NCI-H526 treated with DMSO at 0.1 percent for 48 hours (cell line): ENCODE data around the gene TMEM39B.
"Not testable (repeated sequence)": the region's sequence is repeated elsewhere in the genome, so short reads cannot be mapped to it uniquely, and the experiment has no call there.

Experiments
- DNase-seq: peaks from one replicate; lab custom pipeline; 2025; lab: John Stamatoyannopoulos, UW

TMEM39B gene

DNA sequence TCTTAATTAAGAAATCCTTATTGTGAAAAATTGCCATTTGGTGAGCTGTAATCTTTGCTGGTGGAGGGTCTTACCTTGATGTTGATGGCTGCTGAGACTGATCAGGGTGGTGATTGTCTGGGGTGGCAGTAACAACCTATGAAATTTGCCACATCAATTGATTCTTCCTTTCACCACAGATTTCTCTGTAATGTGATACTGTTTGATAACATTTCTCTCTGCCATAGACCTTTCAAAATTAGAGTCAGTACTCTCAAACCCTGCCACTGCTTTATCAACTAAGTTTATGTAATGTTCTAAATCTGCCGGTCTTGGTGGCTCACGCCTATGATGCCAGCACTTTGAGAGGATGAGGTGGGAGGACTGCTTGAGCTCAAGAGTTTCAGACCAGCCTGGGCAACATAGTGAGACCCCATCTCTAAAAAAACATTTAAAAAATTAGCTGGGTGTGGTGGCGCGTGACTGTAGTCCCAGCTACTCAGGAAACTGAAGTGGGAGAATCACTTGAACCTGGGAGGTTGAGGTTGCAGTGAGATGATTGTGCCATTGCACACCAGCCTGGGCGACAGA lies 40.2 kb downstream of the TMEM39B start:
- no peak for DNase-seq

DNA sequence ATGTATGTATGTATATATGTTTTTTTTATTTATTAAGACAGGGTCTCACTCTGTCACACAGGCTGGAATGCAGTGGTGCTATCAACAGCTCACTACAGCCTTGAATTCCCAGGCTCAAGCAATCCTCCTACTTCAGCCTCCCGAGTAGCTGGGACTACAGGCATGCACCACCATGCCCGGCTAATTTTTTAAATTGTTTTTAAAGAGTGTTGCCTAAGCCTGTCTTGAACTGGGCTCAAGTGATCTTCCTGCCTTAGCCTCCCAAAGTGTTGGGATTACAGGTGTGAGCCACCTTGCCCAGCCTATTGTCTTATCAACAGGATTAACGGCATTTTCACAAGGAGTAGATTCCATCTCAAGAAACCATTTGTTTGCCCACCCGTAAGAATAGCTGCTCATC lies 40.7 kb downstream of the TMEM39B start:
- not testable (repeated sequence) for DNase-seq

DNA sequence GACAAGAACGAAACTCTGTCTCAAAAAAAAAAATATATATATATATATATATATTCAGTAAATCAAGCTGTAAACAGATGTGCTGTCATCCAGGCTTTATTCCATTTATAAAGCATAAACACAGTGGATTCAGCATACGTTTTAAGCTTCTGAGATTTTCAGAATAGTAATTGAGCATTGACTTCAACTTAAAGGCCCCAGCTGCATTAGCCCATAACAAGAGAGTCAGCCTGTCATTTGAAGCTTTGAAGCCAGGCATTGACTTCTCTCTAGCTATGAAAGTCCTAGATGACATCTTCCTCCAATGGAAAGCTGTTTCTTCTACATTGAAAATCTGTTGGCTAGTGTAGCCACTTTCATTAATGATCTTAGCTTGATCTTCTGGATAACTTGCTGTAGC lies 41.7 kb downstream of the TMEM39B start:
- no peak for DNase-seq

- no peak for DNase-seq
Measured at GRCh38 chr1:32115496-32115895, 42.8 kb downstream of the TMEM39B start.

- DNase-seq: no peak
Measured at GRCh38 chr1:32116531-32116930, 43.8 kb downstream of the TMEM39B start.

GRCh38 chr1:32122151-32122550 lies 49.4 kb downstream of the TMEM39B start:
- no peak for DNase-seq

- DNase-seq: not testable (repeated sequence)
Measured at GRCh38 chr1:32123361-32123760, 50.6 kb downstream of the TMEM39B start.

DNA sequence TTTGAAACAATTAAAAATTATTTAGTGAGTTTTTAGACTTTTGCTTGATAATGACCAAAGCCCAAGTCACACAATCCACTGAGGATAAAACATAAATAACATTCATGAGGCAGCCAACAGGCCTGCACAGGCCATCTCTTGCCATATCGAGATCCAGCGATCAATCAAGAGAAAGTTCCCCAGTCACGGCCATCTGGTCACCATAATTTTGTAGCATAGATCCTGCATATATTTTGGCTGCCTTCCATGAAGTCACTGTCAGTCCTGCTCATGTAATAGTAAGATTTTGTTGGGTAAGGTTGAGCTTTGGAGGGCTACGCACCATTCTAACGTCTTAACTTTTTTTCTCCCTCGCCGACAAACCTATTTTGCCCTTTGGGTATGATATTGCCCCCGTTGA lies 52.6 kb downstream of the TMEM39B start:
- no peak for DNase-seq

- no peak for DNase-seq
Measured at GRCh38 chr1:32126770-32127169, 54.0 kb downstream of the TMEM39B start.

- no peak for DNase-seq
Measured at GRCh38 chr1:32127409-32128198, 54.9 kb downstream of the TMEM39B start.

DNA sequence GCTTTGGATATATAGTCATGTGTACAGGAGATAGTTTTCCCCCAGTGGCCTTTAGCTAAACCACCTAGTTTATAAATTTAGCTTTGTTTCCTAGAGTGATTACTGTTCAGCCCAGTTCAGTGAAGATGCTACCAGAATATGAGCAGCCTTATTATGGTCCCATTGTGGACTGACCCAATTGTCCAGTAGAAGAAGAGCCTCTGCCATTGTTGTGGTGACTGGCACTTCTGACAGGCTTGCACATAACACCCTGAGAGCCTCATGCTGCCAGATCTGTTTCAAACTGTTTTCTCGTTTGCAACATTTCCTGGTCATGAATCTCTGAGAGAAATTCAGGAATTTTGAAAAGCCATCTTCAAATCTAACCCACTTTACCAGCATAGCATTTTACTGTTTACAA lies 55.7 kb downstream of the TMEM39B start:
- no peak for DNase-seq

DNA sequence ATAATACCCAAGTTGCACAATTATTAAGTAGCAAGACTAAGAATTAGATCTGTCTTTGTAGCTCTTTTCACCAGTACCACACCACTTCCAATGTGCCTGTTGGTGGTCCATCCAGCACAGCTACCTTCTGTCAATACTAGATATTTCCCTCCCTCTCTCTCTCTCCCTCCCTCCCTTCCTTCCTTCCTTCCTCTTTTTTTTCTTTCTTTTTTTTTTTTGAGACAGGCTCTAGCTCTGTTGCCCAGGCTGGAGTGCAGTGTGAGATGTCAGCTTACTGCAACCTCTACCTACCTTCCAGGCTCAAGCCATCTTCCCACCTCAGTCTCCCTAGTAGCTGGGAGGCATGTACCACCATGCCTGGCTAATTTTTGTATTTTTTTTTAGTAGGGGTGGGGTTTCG lies 56.2 kb downstream of the TMEM39B start:
- no peak for DNase-seq

DNA sequence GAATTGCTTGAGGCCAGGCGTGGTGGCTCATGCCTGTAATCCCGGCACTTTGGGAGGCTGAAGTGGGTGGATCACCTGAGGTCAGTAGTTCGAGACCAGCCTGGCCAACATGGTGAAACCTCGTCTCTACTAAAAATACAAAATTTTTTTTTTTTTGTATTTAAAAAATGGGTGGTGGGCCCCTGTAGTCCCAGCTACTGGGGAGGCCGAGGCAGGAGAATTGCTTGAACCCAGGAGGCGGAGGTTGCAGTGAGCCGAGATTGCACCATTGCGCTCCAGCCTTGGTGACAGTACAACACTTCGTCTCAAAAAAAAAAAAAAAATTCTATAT lies 61.2 kb downstream of the TMEM39B start:
- not testable (repeated sequence) for DNase-seq

DNA sequence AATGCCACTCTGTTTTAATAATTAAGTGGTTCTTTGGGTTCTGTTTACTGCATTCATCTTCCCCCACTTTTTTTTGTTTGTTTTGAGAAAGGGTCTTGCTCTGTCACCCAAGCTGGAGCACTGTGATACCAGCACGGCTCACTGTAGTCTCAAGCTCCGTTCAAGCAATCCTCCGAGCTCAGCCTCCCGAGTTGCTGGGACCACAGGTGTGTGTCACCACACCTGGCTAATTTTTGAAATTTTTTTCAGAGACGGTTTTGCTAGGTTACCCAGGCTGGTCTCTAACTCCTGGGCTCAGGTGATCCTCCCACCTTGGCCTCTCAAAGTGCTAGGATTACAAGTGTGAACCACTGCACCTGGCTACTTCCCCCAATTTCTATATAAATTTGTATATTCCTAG lies 64.4 kb downstream of the TMEM39B start:
- DNase-seq: no peak

DNA sequence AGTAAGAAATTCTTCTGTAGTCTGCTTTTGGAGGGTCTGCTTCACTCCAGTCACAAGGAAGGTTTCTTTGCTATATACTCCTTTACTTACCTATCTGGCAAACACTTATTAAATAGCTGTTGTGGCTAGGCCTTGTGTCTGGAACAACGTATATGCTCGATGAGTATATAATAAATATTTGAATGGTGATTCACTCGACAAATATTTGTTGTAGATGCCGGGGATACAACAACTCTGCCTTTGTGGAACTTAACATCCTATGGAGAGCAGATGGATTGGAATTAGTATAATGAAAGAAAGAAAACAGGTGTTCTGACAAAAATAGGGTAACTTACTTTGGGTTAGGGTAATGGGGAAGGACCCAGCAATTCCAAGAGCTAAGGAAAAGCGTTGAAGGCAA lies 66.2 kb downstream of the TMEM39B start:
- no peak for DNase-seq

DNA sequence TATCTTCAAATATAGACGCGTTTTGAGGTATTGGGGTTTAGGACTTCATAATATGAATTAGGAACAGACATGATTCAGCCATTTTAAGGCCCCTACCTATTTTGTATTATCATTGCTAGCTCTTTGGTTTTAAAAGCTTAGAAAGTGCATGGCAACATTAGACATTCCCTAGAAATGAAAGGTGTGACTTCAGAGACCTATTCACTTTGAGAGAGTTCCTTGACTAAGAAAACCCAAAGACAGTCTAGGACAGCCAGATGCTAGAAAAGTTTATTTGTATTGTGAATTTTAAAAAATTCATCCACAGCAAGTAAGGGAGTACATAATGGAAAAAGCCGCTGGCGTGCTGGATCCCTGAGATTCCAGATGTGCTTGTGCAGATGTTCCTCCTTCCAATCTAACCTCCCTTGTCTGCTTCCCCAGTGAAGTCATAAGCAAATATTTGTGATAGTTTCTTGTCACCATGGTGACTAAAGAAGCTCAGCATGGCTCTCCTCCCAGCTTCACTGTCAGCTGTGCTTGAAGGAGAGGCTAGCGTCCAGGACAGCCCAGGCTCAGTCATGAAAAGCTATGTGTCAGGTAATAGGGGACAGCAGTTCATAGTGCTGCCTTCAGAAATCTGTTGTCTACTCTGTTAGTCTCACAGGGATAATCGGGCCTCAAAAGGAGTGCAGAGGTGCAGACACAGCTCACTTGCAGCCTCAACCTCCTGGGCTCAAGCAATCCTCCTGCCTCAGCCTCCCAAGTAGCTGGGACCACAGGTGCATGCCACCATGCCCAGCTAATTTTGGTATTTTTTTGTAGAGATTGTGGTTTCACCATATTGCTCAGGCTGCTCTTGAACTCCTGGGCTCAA lies 69.9 kb downstream of the TMEM39B start:
- DNase-seq: no peak

GRCh38 chr1:32143302-32143695 lies 70.6 kb downstream of the TMEM39B start:
- DNase-seq: not testable (repeated sequence)

- no peak for DNase-seq
Measured at GRCh38 chr1:32144033-32144432, 71.3 kb downstream of the TMEM39B start.

DNA sequence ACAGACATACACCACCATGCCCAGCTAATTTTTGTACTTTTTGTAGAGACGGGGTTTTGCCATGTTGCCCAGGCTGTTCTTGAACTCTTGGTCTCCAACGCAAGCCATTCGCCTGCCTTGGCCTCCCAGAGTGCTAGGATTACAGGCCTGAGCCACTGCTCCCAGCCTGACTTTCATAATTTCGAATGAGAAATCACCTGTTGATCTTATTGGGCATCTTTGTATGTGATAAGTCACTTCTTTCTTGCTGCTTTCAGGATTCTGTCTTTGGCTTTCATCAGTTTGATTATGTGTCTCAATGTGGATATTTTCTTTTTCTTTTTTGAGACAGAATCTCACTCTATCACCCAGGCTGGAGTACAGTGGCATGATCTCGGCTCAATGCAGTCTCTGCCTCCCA lies 75.1 kb downstream of the TMEM39B start:
- not testable (repeated sequence) for DNase-seq

DNA sequence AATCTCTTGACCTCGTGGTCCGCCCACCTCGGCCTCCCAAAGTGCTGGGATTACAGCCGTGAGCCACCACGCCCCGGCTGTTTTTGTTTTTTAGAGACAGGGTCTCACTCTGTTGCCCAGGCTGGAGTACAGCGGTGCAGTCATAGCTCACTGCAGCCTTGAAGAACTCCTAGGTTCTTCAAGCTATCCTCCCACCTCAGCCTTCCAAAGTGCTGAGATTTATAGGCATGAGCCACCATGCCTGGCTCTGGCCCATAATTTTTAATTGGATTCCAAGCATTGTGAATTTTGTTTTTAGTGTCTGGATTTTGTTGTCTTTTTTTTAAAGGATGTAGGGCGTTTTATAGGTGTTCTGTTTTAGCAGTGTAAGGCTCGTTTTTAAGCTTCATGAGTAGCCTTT lies 78.1 kb downstream of the TMEM39B start:
- no peak for DNase-seq

- DNase-seq: no peak
Measured at GRCh38 chr1:32151319-32151787, 78.6 kb downstream of the TMEM39B start.
